ENCODE measurements around the gene SPACA4.

SPACA4 gene

DNA sequence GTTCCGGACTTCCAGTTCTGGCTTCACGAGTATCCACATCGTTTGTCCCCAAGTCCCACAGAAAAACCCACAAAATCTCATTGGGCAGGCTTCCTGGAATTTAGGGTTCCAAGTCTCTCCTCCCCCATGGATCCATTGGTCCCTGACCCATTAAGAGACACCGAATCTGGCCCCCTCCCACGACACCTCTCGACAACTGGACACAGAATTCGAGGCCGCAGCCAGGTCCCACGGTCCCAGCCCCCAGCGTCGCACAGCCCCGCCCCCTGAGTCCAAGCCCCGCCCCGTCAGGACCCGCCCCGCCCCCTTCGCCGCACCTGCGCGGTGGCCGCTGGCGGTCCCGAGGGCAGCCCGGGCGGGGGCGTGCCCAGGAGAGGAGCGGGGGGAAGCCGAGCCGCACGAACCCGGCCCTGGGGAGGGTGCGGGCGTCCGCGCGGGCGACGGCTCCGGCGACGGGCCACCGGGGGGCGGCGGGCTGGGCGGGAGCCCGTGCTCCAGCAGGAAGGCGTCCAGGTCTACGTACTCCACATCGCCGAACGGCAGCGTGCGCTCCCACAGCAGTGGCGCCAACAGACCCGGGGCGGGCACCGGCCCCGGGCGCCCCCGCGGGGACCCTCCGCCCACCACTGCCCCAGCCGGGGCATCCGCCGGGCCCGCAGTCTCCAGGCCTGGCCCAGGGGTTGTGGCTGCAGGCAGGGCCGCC lies 28.9 kb downstream of the SPACA4 start:
- TF ChIP-seq, protein P1, sequence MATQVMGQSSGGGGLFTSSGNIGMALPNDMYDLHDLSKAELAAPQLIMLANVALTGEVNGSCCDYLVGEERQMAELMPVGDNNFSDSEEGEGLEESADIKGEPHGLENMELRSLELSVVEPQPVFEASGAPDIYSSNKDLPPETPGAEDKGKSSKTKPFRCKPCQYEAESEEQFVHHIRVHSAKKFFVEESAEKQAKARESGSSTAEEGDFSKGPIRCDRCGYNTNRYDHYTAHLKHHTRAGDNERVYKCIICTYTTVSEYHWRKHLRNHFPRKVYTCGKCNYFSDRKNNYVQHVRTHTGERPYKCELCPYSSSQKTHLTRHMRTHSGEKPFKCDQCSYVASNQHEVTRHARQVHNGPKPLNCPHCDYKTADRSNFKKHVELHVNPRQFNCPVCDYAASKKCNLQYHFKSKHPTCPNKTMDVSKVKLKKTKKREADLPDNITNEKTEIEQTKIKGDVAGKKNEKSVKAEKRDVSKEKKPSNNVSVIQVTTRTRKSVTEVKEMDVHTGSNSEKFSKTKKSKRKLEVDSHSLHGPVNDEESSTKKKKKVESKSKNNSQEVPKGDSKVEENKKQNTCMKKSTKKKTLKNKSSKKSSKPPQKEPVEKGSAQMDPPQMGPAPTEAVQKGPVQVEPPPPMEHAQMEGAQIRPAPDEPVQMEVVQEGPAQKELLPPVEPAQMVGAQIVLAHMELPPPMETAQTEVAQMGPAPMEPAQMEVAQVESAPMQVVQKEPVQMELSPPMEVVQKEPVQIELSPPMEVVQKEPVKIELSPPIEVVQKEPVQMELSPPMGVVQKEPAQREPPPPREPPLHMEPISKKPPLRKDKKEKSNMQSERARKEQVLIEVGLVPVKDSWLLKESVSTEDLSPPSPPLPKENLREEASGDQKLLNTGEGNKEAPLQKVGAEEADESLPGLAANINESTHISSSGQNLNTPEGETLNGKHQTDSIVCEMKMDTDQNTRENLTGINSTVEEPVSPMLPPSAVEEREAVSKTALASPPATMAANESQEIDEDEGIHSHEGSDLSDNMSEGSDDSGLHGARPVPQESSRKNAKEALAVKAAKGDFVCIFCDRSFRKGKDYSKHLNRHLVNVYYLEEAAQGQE (IDR thresholded peaks at IDR 0.05; ENCODE audit: low read depth): no peak
- TF ChIP-seq, protein P2, sequence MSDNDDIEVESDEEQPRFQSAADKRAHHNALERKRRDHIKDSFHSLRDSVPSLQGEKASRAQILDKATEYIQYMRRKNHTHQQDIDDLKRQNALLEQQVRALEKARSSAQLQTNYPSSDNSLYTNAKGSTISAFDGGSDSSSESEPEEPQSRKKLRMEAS (IDR thresholded peaks at IDR 0.05): peak; percentile 46; the same call in 1 of the 2 replicates
- TF ChIP-seq NFIC (IDR thresholded peaks at IDR 0.05) (no peak), RAD21 (IDR thresholded peaks at IDR 0.05; ENCODE audit: low read depth) (no peak), TAF1 (IDR thresholded peaks at IDR 0.05; ENCODE audit: low read depth) (no peak), ZBTB7A (IDR thresholded peaks at IDR 0.05; ENCODE audit: low read depth) (peak; percentile 72; the same call in 1 of the 2 replicates), EGR1 (IDR thresholded peaks at IDR 0.05) (peak; percentile 66; the same call in 1 of the 2 replicates), YY1 (IDR thresholded peaks at IDR 0.05; ENCODE audit: low read depth) (no peak), TCF12 (IDR thresholded peaks at IDR 0.05; ENCODE audit: low read depth) (no peak), EP300 (IDR thresholded peaks at IDR 0.05; ENCODE audit: borderline replicate concordance) (no peak), FOXM1 (IDR thresholded peaks at IDR 0.05; ENCODE audit: borderline replicate concordance, low read depth) (no peak), TEAD4 (IDR thresholded peaks at IDR 0.05) (no peak), CREB1 (IDR thresholded peaks at IDR 0.05; ENCODE audit: low read depth) (no peak)
- TF ChIP-seq, protein P3, sequence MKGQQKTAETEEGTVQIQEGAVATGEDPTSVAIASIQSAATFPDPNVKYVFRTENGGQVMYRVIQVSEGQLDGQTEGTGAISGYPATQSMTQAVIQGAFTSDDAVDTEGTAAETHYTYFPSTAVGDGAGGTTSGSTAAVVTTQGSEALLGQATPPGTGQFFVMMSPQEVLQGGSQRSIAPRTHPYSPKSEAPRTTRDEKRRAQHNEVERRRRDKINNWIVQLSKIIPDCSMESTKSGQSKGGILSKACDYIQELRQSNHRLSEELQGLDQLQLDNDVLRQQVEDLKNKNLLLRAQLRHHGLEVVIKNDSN (IDR thresholded peaks at IDR 0.05): no peak

DNA sequence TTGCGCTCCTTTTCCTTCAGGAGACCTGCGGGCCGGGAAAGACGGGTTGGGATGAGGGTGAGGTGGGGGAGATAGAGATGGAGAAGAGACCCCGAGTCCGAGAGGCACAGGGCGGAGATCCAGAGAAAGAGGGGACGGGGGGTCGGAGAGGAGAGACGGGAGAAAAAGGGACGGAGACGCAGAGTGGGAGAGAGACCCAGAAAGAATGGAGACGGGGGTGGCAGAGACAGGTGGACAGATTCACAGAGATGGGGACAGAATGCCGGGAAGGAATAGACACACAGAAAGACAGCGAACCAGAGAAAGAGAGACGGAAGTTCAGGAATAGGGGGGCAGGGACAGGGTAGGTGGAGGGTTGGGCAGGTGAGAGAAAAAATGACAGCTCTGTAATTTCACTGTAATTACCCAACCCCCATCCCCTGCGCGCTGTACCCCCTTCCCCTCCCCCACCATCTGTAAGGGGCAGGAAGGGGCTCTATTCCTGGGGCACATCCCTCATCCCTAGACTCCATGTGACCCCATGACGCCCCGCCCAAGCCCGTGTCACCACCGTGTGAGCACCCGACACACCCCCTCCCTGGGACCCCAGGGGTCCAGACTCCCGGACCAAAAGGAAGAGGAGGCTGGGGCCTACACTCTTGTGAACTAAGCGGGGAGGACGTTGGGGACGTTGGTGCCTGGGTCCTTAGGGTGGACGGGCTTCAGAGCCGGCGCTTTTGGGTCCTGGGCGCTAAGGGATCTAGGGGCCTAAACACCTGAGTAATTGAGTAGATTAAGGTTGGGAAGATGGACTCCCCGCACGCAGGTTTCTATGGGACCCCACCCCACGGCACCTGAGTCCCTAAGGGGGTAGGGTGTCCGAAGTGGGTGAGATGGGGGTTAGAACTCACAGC lies 29.7 kb downstream of the SPACA4 start:
- TF ChIP-seq TCF12 (IDR thresholded peaks at IDR 0.05; ENCODE audit: low read depth) (no peak), ZBTB7A (IDR thresholded peaks at IDR 0.05; ENCODE audit: low read depth) (peak; percentile 41; the same call in 1 of the 2 replicates)

DNA sequence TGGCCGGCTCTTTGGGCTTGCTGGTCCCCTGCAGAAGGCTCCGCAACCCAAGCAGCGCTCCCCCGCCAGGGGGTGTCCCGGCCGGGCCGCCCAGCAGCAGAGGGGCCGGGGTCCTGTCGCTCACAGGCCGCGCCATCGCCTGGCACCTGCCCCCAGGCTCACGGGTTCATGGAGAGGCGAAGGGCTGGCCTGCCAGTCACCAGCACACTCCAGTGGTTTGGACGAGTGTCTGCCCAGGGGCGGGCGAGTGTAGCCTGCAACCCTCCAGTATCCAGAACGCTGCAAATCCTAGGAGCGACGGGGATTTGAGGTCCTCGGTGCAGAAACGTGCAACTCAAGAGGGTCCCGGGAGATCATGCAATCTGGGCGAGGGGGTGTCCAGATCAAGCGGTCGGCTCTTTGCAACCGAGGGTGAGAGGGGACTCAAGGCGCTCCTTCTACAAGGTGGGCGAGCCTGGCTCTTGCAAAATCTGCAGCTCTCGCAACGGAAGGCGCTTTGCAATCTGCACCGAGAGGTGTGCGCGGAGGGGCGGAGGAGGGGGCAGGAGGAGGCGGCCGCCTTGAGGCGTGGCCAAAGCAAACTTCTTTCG lies 30.4 kb downstream of the SPACA4 start, which contains the start of gene DBP:
Gene DBP (minus strand): TSS at position 521 of the 590 bp plus-strand sequence. CDS start 385 bp downstream, at position 136.
- TF ChIP-seq CEBPB (IDR thresholded peaks at IDR 0.05) (peak; percentile 66; the same call in 1 of the 2 replicates), ZBTB7A (IDR thresholded peaks at IDR 0.05; ENCODE audit: low read depth) (peak; percentile 22), TCF12 (IDR thresholded peaks at IDR 0.05; ENCODE audit: low read depth) (no peak)

DNA sequence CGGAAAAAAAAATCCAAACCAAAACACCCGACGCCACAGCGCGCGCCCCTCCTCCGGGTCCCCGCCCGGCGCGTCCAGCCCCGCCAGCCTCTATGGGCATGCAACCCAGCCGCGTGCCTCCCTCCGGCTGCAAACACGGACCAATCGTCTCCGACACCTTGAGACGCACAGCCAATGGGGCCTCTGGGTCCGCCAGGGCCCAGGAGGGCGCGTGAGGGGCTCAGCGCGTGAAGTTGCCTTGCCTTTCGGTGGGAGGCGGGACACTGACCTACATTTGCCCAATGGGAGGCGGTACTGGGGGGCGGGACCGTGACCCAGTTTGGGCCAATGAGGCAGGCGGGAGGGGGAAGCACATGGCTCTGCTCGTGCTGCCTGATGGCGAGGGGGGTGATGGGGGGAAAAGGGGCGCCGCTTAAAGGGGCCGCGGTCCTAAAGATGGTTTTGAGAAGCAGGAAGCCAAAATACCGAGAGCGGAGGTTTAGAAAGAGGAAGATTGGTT lies 31.0 kb downstream of the SPACA4 start:
- peak; percentile 53 for TF ChIP-seq TCF12 (IDR thresholded peaks at IDR 0.05; ENCODE audit: low read depth)
- TF ChIP-seq CEBPB (IDR thresholded peaks at IDR 0.05): no peak
- no peak for TF ChIP-seq TEAD4 (IDR thresholded peaks at IDR 0.05)
- TF ChIP-seq, protein P2 (IDR thresholded peaks at IDR 0.05): peak; percentile 100
- TF ChIP-seq EGR1 (IDR thresholded peaks at IDR 0.05): no peak
- TF ChIP-seq NFIC (IDR thresholded peaks at IDR 0.05): 0 out of 2 replicates have a peak, but pooled peaks have one; percentile 22
- no peak for TF ChIP-seq EP300 (IDR thresholded peaks at IDR 0.05; ENCODE audit: borderline replicate concordance)
- TF ChIP-seq, protein P1 (IDR thresholded peaks at IDR 0.05; ENCODE audit: low read depth): no peak
- 0 out of 2 replicates have a peak, but pooled peaks have one; percentile 16 for TF ChIP-seq TAF1 (IDR thresholded peaks at IDR 0.05; ENCODE audit: low read depth)
- TF ChIP-seq, protein P3 (IDR thresholded peaks at IDR 0.05): peak; percentile 84
- no peak for TF ChIP-seq CREB1 (IDR thresholded peaks at IDR 0.05; ENCODE audit: low read depth)
- no peak for TF ChIP-seq YY1 (IDR thresholded peaks at IDR 0.05; ENCODE audit: low read depth)
- peak; percentile 53 for TF ChIP-seq ZBTB7A (IDR thresholded peaks at IDR 0.05; ENCODE audit: low read depth)
- peak; percentile 83 for TF ChIP-seq FOXM1 (IDR thresholded peaks at IDR 0.05; ENCODE audit: borderline replicate concordance, low read depth)
- no peak for TF ChIP-seq RAD21 (IDR thresholded peaks at IDR 0.05; ENCODE audit: low read depth)
